DMS79 treated with DMSO at 0.1 percent for 48 hours (cell line): Measurements from ENCODE around the gene AGBL4.

Source experiments
- DNase-seq: peaks from one replicate; lab custom pipeline; 2025; lab: John Stamatoyannopoulos, UW

The AGBL4 gene

DNA sequence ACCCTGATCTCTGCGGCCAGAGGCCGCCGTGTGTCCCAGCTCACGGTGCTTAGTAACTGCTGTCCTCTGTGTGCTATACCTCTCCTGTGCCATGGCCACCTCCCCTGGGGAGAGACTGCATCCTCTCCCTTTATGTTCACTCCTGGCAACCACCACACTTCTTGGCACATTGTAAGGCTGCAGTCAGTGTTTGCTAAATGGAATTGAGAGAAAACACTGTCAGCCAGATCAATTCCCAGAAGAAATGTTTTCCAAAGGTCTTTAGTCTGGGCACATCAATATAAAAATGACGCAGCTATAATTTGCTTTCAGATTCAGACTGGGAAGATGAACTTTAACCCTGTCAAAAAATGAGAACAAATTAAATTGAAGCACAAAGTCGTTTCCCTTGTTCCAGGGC is 1343.9 kb downstream of the AGBL4 start:
- DNase-seq, result no peak

DNA sequence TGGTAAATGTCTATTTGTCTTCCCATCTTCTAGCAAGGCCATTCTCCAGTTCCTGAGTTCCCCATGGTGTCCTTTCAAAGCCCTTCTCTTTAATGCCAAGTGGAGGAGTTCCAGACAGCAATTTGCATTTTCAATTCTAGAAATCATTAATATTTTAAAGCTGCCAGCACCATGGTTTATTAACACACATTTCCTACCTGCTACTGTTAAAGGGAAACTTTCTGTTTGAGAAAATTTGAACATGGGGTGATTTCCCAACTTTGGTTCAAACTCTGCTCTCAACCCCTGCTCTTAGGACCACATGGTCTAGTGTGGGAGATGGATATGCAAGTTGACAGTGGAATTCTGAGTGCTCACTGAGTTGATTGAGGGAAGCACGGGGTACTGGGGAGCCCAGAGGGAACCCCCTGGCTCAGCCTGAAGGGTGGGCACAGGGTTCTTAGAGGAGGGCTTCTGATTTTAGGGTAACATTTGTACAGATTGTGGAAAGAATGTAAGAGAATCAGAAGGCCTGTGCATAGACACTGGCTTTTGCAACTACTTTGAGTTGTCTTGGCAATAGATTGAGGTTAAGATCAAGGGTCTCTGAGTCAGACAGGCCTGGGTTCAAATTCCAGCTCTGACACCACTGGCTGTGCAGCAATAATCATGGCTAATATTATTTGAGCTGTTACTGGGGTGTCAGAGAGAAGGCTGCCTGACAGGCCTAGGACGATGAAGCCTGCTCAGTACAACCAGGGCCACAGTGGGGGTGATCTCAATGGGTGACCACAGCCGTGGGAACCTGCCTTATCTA is 1344.8 kb downstream of the AGBL4 start:
- DNase-seq, result no peak

DNA sequence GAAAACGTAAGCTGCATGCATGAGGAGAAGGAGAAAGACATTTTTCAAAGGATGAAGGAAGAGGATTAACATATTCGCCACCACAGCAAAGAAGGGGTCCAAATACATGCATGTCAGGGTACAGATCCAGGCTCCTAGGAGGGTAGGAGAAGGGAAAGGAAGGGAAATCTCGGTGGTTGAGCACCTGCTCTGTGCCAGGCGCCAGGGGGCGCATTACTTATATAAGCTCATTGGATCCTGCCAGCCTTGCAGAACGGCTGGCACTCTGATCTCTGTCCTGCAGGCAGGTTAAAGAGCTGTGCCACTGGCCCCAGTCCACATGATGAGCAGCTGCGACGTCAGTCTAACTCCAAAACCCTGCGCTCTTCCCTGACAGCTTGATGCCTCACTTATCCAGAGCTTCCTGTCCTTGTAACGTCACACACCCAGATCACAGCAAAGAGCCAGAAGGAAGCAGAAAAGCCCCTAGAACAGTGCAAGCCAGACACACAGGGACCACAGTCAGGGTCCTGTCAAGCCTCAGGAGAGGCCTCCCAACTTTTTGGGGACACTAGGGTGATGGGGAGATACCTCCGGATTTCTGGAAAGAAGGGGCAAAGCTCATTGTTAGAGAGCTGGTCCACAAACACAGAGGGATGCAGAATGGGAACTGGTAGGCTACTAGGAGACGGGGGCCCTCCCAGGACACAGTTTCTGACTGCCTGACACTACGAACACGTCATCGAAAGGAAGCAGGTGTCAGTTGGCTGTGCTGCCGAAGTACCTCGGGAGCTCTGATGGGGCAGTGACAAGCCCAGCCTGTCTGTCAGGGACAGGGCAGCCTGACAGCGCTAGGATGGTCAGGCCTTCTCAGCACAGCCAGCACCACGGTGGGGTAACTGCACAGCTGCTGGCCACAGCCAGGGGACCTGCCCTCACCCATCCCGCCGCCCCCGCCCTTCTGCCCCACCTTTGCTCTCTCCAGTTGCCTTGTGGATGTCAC is 1346.2 kb downstream of the AGBL4 start:
- DNase-seq, result peak; percentile 73

DNA sequence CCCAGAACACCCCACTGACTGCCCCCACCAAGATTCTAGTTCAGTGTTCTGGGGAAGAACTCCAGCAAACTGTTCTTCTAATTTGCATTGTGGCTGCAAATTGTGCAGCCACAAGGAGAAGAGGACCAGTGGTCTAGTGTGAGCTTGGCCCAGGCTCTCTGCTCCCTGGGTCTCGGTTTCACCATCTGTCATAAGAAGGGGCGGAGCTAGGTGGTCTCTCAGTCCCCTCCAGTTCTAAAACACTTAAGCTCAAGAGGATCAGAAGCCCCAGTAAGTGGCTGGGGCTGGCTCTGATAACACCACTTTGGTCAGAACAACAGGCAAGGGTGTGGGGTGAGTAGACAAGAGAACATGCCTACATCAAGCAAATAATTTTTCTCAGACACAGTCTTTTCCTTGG is 1346.9 kb downstream of the AGBL4 start:
- peak; percentile 87 for DNase-seq

DNA sequence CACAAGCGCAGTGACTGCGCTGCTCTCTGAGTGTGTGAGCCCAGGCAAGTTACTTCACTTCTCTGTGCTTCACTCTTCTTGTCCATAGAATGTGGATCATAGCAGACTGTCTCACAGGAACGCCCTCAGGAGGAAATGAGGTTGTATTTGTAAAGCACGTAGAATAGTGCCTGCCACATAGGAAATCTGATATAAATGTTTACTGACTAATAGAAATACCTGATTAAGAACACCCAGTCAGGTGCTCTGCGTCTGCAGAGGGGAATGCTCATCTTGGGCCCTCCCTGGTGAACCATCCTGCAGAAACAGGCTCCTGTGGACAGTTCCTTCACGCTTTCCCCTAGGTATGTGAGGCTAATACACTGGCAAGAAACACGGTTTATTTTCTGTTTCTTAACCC is 1347.4 kb downstream of the AGBL4 start:
- DNase-seq, result no peak

DNA sequence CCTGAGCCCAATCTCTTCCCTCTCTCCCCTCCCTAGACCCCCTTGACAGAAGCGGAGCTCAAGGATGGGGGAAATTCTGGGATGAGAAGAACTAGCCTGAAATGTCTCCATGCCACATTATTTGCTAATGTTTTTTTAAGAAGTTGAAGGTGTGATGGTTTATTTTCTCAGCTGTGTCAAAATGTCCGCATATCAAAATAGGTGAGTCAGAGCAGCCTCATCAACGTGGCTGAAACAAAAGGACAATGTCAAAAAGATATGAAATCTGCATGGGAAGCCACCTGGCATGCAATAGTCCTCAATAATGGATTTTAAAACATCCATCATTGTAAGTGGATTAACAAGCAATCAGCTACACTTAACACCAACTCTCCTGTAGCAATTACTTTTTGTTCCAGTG is 1348.5 kb downstream of the AGBL4 start:
- DNase-seq, result no peak

DNA sequence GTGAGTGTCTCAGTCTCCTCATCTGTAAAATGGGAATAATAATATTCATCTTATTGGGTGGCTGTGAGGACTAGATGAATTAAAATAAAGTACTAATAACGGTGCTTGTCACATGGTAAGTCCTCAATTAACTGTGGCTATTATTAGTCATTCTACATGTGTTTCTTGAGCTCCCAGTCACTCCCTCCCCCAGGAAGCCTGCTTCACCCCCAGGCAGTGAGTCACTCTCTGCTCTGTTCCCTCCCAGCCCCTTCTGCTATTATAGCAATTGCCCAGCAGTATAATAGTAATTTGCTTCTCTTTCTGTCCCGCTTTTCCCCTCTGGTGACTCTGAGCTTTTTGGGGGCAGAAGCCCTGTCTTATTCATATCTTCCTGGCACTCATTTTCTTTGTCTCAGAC is 1349.1 kb downstream of the AGBL4 start:
- no peak for DNase-seq

DNA sequence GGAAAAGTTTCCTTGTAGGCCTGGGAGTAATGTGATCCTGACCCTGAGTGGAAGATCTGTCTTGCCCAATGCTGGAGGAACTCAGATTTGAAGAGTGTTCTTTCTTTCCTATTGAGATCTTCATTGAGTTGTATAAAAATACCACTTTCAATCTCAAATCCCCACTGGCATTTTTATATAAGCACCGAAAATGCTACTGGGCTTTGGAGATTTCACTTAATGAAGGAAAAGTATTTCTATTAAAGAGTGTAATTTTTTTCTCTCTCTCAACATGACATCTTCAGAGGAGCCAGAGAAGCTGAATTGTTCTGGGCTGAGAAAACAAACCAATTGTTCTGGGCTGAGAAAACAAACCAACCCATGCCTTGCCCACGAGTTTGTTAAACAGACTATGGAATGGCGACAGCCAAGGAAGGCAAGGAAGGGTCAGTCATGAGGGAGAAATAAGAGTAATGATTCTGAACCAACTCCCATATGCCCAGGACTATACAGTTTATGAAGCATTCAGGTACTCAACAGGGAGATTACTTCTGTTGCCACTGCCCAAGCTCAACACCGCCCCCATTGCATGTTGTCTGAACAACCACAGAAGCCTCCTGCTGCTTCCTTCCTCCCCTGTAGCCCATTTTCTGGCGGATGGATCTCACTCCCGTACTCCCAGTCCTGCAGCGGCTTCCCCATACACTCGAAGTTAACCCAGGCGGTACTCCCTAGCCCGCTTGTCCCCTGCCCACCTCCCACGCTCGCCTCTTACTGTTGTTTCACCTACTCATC is 1350.2 kb downstream of the AGBL4 start:
- peak; percentile 16 for DNase-seq

DNA sequence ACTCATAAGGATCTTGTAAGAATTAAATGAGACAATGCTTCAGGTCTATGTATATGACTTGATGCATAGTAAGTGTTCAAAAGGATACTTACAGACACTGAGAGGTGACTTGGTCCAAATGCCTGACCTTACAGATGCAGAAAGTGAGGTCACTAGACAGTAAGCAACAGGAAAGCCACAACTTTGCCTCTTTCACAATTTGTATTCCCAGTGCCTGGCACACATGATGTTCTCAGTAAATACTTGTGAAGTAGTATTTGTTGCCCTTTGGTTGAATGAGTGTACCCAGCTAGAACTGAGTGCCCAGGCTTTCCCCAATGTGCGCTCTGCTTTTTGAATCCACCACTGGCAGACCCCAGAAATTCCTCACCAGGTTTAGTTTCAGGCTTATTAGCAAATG is 1352.2 kb downstream of the AGBL4 start:
- no peak for DNase-seq

DNA sequence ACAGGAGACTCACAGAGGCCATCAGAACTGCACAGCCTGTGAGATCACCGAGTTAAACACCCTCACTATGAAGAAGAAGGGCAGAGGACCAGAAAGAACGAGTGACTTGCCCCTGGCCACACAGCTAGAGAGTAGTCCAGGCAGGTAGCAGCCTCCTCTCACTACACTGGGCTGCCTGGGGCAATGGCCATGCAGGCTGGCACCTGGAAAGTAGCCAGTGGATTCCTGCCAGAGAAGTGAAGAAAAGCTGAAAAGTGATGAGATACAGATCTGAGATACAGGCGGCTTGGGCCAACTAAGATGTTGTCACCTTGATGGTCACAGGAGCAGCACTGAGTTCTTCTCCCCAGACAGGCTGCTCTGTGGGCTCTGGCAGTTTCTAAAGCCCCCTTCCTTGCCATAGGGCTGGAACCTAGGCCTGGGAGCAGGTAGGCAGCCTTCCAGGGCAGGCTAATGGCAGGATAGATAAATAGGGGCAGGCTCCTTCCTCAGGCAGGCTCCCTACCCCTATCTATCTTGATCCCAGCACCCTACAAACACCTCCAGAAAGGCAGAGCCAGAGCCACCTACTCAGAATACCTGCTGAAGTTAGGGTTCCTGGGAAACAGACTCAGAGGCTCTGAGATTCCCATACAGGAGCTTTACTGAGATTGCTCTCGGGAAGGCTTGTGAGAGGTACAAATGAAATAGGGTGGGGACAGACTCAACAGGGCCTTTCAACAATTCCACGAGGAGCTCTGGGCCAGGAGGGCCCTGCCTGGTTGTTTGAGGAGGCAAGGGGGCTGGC is 1353.3 kb downstream of the AGBL4 start:
- peak; percentile 24 for DNase-seq

DNA sequence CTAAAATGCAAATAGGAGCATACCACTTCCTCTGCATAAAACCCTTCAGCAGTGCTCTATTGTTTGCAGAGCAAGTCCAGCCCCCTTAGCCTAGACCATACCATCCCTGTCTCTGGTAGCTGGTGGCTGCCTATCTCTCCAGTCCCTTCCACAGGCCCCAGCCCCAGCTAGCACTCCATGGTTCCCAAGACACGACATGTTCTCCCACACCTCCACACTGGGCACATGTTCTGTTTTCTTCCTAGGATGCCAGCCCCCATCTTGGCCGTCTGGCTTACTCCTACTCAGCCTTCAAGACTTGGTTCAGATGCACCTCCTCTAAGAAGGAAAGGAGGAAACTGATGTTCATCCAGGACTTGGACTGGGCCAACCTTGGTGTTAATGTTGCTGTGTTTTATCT is 1355.4 kb downstream of the AGBL4 start:
- DNase-seq, result no peak

DNA sequence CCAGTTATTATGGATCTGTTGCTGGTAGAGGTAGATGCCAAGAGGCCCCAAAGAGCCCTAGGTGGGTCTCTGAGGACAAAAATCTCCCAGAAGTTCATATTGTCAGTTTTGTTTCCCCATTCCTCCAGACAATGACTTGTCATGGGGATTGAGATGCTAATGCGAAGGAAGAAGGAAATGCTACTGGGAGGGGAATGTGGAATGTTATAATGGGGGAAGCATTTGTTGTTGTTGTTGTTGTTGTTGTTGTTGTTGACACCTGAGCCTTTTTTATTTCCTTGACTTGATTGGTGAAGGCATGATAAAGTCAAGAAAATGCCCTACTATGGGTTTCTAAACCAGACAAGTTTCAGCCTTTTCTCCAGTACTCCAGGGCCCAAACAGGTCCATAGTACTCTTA is 1356.0 kb downstream of the AGBL4 start:
- no peak for DNase-seq

DNA sequence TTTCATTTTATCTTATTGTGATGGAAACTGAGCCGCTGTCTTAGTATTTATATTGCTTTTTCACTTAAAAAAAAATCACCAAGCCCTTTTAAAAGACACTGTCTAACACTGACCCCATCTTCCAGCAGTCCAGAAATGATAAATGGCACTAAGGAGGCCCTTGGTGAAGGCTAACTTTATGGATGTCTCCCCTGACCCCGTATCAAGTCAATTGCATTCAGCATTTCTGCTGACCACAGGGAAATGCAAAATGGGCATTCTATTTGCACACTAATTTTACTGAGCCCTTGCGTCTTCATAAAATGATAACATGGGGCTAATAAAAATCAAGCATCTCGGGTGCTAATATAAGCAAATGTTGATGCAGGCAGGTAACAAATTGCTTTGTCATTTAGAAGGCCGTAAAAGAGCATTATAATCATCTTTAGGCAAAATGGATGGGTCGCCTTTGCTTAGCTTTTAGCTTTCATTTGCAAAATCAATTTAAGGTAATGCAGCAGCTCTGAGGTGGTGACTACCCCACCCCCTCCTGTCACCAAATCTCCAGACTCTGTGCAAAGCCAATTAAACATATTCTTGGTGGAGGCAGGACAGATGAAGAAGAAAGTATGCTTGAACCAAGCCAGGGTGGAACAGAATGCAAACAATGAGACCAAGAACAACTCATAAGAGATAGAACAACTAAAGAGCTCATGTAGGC is 1357.9 kb downstream of the AGBL4 start:
- DNase-seq, result no peak

DNA sequence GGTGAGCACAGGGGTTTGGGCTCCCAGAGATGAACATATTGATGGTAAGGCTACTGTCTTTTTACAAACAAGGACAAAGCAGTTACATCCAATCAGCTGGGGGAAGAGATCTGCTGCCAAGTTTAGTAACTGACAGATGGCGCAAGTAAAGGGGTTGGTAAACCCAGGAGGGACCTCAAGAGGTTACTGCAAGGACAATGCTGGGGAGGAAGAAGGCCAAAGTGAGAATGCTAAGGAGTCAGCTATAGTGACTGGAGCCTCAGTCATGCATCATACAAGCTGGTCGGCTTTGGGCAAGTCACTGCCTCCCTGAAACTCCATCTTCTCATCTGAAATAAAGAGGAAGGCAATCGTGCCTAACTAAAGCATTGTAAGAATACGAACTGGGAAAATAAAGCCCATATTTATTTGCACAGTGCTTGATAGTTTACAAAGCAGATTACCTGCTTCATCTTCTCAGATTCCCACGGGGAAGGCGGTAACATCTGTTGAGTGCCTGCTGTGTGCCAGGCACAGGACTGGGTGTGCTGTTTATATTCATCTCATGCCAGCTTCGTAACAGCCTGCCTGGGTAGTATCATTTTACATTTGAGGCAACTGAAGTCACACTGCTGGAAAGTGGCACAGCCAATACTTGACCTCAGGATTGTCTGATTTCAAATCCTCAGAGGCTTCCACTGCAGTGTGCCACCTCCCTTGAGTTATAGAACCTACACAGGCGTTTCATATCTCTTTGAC is 1361.9 kb downstream of the AGBL4 start:
- peak; percentile 25 for DNase-seq

DNA sequence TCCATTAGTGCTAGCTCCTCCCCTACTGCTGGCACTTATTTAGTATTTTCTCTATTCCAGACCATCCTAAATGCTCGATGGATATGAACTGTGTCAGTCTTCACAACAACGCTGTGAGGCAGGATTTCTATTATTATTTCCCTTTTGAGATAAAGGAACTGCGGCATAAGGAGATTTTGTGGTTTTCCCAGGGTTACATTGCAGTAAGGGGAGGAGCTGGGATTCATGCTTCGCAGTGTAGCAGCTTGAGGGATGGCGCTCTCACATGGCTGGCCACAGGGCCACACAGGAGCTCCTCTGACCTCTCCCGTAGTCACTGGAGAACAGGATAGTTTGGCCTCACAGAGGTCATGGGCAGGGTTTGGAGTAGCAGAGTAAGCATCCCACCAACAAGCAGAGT is 1364.0 kb downstream of the AGBL4 start:
- no peak for DNase-seq

DNA sequence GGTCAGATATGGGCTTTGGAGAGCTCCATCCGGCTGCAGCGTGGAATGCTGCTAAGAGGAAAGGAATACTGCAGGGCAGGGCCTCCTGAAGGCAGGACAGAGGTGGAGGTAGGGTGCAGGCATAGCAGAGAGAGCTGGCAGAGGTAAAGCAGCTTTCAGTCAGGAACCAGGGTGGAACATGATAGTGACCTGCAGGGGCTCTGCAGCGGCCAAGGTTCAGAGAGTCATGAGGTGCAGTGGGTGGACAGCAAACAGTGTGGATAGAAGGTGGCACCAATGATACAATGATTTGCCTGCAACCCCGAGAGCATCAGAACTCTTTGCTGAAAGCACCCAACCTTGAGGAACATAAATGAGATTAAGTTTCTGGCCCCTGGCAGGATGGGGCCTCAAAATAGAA is 1366.3 kb downstream of the AGBL4 start:
- DNase-seq, result no peak

DNA sequence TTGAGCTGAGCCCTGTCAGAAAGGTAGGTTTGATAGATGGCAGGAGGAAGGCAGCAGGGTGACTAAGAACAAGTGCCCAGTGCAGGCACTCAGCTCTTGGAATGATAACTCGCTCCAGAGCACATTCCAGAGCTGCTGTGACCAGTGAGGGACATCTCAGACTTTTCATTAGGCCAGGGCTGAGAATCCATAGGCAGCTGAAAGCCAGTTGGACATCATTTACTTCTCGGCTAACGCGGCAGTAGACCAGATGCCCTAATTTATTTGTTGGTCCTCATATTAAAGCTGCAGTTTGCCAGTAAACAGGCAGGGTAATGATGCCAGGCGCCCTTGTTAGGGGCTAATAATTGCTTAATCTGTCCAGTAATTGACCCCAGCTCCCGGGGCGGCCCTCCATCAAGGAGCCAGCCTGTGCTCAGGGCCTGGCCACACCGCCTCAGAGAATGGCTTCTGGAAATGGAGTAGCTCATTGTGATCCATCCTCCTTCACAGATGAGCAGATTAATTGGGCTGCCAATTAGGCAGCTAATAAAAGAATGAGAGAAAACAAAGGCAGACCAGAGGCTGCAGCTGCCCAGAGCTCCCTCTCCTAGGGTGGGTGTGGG is 1369.0 kb downstream of the AGBL4 start:
- DNase-seq, result no peak

DNA sequence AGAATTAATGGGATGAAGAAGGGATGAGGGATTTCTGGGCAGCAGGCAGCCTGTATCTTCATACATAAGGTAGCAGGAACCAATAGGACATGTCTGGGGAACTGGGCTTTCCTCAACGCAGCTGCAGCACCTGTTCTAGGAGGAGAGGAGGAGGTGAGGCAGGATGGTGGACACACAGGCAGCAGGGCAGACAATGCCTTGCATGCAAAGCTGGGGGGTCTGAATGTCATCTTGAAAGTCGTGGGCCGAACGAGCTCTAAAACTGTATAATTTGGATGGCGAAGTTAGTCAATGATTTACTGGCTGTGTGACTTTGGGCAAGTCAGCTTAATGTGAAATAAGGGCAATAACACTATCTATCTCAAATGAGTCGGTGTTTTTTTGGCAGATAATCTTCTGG is 1371.4 kb downstream of the AGBL4 start:
- DNase-seq, result no peak

DNA sequence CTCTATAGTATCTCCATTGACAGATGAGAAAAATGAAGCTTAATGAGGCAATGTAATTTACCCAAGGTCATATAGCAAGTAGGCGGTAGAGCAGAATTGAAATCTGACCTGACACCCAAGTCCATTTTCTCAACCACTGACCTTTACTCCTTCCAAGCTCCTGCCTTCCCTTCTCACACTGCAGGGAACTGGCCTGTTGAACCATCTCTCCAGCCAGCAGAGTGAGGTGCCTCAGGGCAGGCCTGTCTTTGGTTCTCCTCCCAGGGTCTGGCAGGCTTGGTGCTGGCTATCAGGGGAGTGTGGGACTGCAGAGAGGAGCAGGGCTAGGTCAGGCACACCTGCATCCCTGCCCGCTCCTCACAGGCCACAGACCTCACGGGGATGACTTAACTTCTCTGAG is 1373.9 kb downstream of the AGBL4 start:
- no peak for DNase-seq

DNA sequence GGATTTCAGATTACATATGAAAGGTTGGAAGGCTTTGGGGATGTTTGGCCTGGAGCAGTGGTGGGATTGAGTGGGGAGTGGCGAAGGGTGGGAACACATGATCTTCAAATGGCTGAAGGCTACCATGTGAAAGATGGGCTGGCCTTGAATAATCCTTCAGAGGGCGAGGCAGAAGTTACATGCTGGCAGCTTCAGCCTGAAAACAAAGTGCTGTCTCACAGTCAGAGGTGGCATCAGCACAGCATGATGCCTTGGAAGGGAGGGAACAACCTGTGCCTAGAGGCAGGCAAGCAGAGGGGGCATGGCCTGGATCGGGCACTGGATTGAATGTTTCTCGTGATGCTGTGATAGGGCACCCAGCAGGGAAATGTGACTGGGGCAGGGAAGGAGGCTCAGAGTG is 1377.9 kb downstream of the AGBL4 start:
- no peak for DNase-seq
